HG02938 (cell line): Measurements from ENCODE around the gene CCDC33.

Experiments used
- ATAC-seq: cut with Tn5 transposase; IDR thresholded peaks from one replicate; pipeline ENCODE4 v1.9.1; 2021; ENCODE audit warnings: mild to moderate bottlenecking, moderate library complexity; ENCODE audit not compliant: unreplicated experiment

Gene CCDC33

GRCh38 chr15:74235962-74236361 is at the start of gene CCDC33:
Gene CCDC33, plus strand, starts transcription at chr15:74236326. Its CDS starts 394 bp downstream, at chr15:74236720.
- ATAC-seq: no peak

- no peak for ATAC-seq
These were observed 47.9 kb upstream of the CCDC33 start for GRCh38 chr15:74188216-74188615.

- no peak for ATAC-seq
These were observed 44.3 kb upstream of the CCDC33 start for GRCh38 chr15:74191798-74192197.

DNA sequence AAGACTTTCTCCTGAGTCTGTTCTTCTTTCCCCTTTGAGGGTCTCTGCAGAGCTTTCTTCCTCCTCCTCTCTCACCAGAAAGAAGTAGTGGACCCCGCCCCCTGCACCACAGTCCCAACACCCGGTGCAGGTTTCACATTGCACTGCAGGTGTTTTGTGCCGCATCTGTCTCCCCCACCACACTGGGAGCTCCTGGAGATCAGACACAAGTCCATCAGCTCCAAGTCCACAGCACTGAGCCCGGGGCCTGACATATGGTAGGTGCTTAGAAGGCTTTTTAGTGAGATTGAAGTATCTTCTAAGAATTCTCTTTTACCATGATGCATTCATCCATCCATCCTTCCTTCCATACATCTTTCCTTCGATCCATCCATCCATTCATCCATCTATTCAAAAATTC is 43.4 kb upstream of the CCDC33 start:
- no peak for ATAC-seq

DNA sequence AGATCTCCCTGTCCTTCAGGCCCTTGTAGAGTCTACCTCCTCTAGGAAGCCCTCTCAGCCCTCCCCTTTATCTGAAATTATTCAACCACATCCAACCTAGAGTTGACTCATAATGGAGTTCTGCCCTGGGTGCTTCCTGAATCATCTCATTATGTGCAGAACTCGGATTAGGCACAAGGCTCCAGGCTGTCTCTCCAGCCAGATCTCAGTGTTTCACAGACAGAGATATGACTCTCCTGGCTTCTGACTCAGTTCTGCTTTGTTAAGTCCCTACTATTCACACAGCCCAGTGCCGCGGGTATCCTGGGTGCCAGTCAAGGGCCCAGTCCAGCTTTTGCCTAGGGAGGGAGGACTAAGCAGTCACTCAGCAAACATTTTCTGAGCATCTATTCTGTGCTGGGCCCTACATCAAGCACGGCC is 42.8 kb upstream of the CCDC33 start:
- ATAC-seq: no peak

- no peak for ATAC-seq
These were observed 42.2 kb upstream of the CCDC33 start for GRCh38 chr15:74193905-74194304.

GRCh38 chr15:74194572-74195559 is 41.3 kb upstream of the CCDC33 start:
- no peak for ATAC-seq

DNA sequence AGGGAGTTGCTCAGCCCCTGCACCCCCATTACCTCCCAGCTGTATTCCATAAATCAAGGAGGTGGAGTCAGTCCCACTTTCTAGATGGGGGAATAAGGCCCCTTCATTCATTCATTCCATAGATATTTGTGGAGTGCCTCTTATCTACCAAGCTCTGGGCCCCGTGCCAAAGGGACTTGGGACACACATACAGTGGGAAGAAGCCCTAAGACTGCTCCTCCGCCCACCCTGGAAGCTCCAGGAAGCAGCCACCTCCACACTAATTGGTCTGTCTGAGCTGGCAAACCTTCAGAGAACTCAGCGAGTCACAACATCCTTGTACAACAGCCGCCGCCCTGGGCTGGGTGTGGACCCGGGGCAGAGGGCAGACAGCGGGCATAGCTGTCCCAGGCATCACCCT is 40.0 kb upstream of the CCDC33 start:
- no peak for ATAC-seq

DNA sequence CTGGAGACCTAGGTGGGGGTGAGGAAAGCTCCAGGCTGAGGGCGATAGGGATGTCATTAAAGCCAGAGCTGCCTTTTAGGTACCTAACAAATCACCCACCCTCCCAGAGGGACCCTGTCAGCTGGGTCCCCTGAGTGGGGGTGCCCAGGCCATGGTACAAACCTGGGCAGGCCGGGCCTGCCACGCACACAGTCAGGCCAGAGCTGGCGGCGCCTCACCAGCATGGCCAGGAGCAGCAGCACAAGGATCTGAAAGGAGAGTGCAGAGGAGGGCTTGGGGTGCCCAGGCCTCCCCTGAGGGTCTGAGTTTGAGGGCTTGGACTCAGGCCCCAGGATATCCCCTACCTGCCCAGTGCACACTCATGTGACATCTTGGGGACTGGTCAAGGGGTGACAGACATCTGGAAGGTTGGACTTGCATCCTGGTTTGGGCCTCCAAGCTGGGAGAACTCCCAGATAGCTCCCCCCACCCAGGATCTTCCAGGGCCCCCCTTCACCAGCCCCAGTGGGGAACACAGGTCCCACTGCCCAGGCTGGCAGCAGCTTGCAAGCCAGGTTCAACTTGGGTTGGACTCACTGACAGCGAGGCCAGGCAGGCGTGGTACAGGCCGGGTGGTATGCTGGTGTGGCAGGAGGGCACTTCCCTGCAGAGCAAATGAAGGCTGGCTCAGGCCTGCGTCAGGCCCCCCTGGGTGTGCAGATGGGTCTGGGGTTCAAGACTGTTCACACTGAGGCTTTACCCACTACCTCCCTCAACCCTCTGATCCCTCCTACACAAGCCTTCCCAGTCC is 38.8 kb upstream of the CCDC33 start:
- no peak for ATAC-seq

GRCh38 chr15:74199297-74199652 is 36.9 kb upstream of the CCDC33 start:
- ATAC-seq: no peak

DNA sequence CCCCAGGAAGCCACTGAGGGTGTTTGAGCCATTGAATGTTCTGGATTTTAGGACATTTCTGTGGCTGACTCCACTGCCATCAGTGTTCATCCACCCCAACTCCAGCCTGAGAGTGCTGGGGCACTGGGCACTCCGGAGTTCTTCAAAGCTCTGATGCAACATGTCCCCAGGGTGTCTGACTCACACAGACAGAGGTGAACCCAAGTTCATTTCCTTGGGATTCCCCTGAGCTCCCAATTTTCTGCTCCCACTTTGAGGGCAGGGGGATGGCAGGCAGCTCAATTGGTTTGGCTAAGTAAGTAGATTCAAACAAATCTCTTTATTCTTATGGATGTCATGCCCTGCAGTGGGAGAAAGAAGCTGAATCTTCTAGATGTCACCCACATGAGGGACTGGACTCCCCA is 35.7 kb upstream of the CCDC33 start:
- ATAC-seq: no peak

GRCh38 chr15:74200871-74201419 is 35.2 kb upstream of the CCDC33 start:
- ATAC-seq: no peak

GRCh38 chr15:74201710-74202420 is 34.3 kb upstream of the CCDC33 start:
- no peak for ATAC-seq

- no peak for ATAC-seq
These were observed 33.4 kb upstream of the CCDC33 start, which contains the start of gene STRA6 for GRCh38 chr15:74202452-74203401. Gene STRA6, minus strand, starts transcription at chr15:74202787. Its CDS starts 520 bp downstream, at chr15:74202267.

DNA sequence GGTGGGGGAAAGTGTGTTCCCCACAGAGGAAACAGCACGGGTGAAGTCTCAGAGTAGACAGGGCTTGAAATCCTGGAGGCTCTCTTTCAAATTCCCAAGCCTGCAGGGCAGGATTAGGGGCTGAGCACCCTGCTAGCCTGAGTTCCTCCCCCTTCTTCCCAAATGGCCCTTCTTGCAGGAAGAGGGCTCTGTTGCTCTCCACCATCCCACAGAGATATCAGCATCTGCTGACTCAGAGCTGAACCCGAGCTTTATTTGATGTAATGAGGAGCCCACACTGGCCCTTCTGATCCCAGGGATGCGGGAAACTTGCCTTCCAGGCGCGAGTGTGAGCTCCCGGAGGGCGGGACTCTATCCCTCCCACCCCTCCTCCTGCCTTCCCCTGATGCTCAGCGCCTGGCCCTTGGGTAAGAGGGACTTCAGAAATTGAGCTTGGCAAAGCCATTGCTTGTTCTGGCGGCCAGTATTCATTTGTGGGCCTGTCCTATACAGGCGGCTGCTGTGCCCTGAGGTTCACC is 32.2 kb upstream of the CCDC33 start:
- no peak for ATAC-seq

DNA sequence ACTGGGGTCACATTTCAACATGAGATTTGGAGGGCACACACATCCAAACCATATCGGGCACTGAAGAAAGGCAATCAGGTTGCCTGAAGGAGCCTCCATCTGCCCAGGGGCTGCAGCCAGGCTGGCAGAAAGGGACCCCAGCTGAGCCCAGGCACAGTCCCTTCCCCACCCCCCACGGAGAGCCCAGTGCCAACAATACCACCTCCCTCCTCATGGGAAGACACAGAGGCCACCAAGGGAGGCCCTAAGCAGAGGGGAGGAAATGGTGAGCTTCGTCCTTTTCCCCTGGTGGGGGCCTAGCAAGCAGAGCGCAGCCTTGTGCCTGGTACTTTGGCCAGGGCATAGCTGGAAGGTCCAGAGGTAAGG is 30.6 kb upstream of the CCDC33 start:
- no peak for ATAC-seq

GRCh38 chr15:74206801-74207281 is 29.3 kb upstream of the CCDC33 start:
- no peak for ATAC-seq

GRCh38 chr15:74207652-74208440 is 28.3 kb upstream of the CCDC33 start:
- ATAC-seq: no peak

DNA sequence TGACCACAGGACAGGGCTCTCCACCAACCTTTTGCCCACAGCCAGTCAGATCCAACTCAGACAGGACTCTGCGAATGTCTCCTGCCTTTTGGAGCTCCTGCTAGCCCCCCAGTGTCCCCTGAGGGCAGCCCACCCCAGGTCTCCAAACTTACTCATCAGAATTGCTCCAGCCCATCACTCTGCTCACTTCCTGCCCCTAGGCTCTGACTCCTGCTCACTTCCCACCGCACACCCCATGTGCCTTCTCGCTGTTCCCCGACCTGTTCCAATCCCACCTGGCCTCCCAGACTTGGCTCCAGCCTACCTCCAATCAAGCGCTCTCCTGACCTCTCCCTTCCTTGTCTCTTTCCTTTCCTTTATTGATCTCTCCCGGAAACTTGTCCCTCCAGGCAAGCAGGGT is 27.6 kb upstream of the CCDC33 start:
- ATAC-seq: no peak
